PC-3 (cell line): ENCODE measurements around the gene DYSF. TPM values are rescaled to one million over a fixed set of nuclear protein-coding genes. Genes with fewer than 3 reads are reported as not detected.

Experiments
- ATAC-seq: fragments of 200-7000 bp; cut with Tn5 transposase; 2 replicates; pipeline ENCODE4 v1.9.1; 2020; ENCODE audit warnings: mild to moderate bottlenecking, moderate library complexity
- BruUV-seq: library from RNA; stranded (reverse); fragments of 400-500 nt; replicated peaks from 2 replicates; lab custom pipeline; 2021; lab: Mats Ljungman, UMichigan
- CTCF ChIA-PET: fragments of 300-600 bp; sonication (Branson Sonifier 250); formaldehyde crosslinking; loops from one replicate; lab custom pipeline; 2022; ENCODE audit warnings: antibody characterized with exemption; lab: Charles Lee
- POLR2A ChIA-PET: fragments of 300-600 bp; sonication (Branson Sonifier 250); formaldehyde crosslinking; loops from one replicate; lab custom pipeline; 2022; ENCODE audit warnings: antibody characterized with exemption; ENCODE audit not compliant: unreplicated experiment; lab: Charles Lee
- DNase-seq: peaks from one replicate; pipeline ENCODE4 v3.0.0-alpha.2; 2015
- H2AFZ ChIP-seq: fragments of 300-600 bp; sonication (generic); 2 replicates; pipeline ENCODE4 v1.6.0; 2016; ENCODE audit warnings: antibody characterized with exemption, low read length
- H3F3A ChIP-seq: fragments of 300-600 bp; sonication (generic); one replicate; pipeline ENCODE4 v1.6.0; 2017; ENCODE audit warnings: antibody characterized with exemption, low read length, control low read depth, mild to moderate bottlenecking; ENCODE audit not compliant: unreplicated experiment
- H3K27ac ChIP-seq: fragments of 300-600 bp; sonication (generic); 2 replicates; pipeline ENCODE4 v1.5.1; 2016; ENCODE audit warnings: mild to moderate bottlenecking, low read length
- H3K27me3 ChIP-seq: fragments of 300-600 bp; sonication (generic); 2 replicates; pipeline ENCODE4 v1.6.1; 2016; ENCODE audit warnings: low read length, mixed read lengths
- H3K36me3 ChIP-seq: fragments of 300-600 bp; sonication (generic); 2 replicates; pipeline ENCODE4 v1.6.1; 2016; ENCODE audit warnings: low read depth, mixed run types, low read length, mixed read lengths
- H3K4me1 ChIP-seq: fragments of 300-600 bp; sonication (generic); 2 replicates; pipeline ENCODE4 v1.5.1; 2016; ENCODE audit warnings: low read length; ENCODE audit not compliant: insufficient read depth
- H3K4me2 ChIP-seq: fragments of 300-600 bp; sonication (generic); 2 replicates; pipeline ENCODE4 v1.6.0; 2016; ENCODE audit warnings: low read length
- H3K4me3 ChIP-seq: fragments of 300-600 bp; sonication (generic); 2 replicates; pipeline ENCODE4 v1.5.1; 2016; ENCODE audit warnings: mild to moderate bottlenecking, low read length, mixed read lengths
- H3K79me2 ChIP-seq: fragments of 300-600 bp; sonication (generic); 2 replicates; pipeline ENCODE4 v1.6.1; 2017; ENCODE audit warnings: low read length, mixed read lengths
- H3K9ac ChIP-seq: fragments of 300-600 bp; sonication (generic); 2 replicates; pipeline ENCODE4 v1.6.0; 2016; ENCODE audit warnings: mild to moderate bottlenecking, low read length
- H3K9me2 ChIP-seq: fragments of 300-600 bp; sonication (generic); replicated peaks from 2 replicates; pipeline ENCODE4 v1.6.1; 2016; ENCODE audit warnings: mixed run types, low read length, mixed read lengths
- H3K9me3 ChIP-seq: fragments of 300-600 bp; sonication (generic); 2 replicates; pipeline ENCODE4 v1.6.1; 2016; ENCODE audit warnings: low read length, mixed read lengths
- H4K20me1 ChIP-seq: fragments of 300-600 bp; sonication (generic); 2 replicates; pipeline ENCODE4 v1.6.1; 2016; ENCODE audit warnings: low read length, mixed read lengths
- EZH2 ChIP-seq: fragments of 300-600 bp; sonication (generic); IDR thresholded peaks from one replicate; pipeline ENCODE4 v1.6.1; 2017; ENCODE audit warnings: antibody characterized with exemption, mild to moderate bottlenecking, low read length; ENCODE audit not compliant: unreplicated experiment
- EZH2phosphoT487 ChIP-seq: fragments of 300-600 bp; sonication (generic); IDR thresholded peaks from 2 replicates; pipeline ENCODE4 v1.6.1; 2018; ENCODE audit warnings: mild to moderate bottlenecking, antibody characterized with exemption, low read length, borderline replicate concordance
- intact Hi-C: fragments of 100-400 bp; cut with micrococcal nuclease; formaldehyde crosslinking; loops from 2 replicates; pipeline ENCODE4 v1.9.0; 2023
- total RNA-seq: library from RNA; depleted of rRNA; stranded (reverse); fragments of >200 nt; gene quantifications from 2 replicates; pipeline ENCODE4 v1.2.3, GENCODE V29; 2014
- TF ChIP-seq, protein P1 (sequence below): fragments of 300-600 bp; sonication (generic); conservative IDR thresholded peaks from 2 replicates; pipeline ENCODE4 v1.5.1; 2017; ENCODE audit warnings: antibody characterized with exemption, low read depth, mild to moderate bottlenecking, low read length

The DYSF gene
- total RNA-seq, 1 experiment from 2014 or later: 13.0 TPM

GRCh38 chr2:71691747-71692441, 238.5 kb downstream of the DYSF start:
- Histone ChIP-seq H3K9me2 (no peaks in the 10 kb centered on the region), H3K9ac (no peak overlapping the region), H3K27ac (no peak overlapping the region), H3K27me3 (no peaks in the 10 kb centered on the region), H3K4me1 (no peaks in the 10 kb centered on the region), H3K36me3 (no peaks in the 10 kb centered on the region), H3K9me3 (no peaks in the 10 kb centered on the region), H3K79me2 (no peaks in the 10 kb centered on the region), H3K4me2 (no peak overlapping the region), H3F3A (no peaks in the 10 kb centered on the region), H2AFZ (no peak overlapping the region), H4K20me1 (no peaks in the 10 kb centered on the region), H3K4me3 (no peak overlapping the region)
- no TSS peak for BruUV-seq
- DNase-seq (no peak), ATAC-seq (no peak)
- no peak for TF ChIP-seq EZH2phosphoT487
- TF ChIP-seq, protein P1, sequence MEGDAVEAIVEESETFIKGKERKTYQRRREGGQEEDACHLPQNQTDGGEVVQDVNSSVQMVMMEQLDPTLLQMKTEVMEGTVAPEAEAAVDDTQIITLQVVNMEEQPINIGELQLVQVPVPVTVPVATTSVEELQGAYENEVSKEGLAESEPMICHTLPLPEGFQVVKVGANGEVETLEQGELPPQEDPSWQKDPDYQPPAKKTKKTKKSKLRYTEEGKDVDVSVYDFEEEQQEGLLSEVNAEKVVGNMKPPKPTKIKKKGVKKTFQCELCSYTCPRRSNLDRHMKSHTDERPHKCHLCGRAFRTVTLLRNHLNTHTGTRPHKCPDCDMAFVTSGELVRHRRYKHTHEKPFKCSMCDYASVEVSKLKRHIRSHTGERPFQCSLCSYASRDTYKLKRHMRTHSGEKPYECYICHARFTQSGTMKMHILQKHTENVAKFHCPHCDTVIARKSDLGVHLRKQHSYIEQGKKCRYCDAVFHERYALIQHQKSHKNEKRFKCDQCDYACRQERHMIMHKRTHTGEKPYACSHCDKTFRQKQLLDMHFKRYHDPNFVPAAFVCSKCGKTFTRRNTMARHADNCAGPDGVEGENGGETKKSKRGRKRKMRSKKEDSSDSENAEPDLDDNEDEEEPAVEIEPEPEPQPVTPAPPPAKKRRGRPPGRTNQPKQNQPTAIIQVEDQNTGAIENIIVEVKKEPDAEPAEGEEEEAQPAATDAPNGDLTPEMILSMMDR: no peak
- no peak for TF ChIP-seq EZH2
- intact Hi-C loops: no loop called here
- CTCF ChIA-PET: no interaction called here
- POLR2A ChIA-PET: no interaction called here

DNA sequence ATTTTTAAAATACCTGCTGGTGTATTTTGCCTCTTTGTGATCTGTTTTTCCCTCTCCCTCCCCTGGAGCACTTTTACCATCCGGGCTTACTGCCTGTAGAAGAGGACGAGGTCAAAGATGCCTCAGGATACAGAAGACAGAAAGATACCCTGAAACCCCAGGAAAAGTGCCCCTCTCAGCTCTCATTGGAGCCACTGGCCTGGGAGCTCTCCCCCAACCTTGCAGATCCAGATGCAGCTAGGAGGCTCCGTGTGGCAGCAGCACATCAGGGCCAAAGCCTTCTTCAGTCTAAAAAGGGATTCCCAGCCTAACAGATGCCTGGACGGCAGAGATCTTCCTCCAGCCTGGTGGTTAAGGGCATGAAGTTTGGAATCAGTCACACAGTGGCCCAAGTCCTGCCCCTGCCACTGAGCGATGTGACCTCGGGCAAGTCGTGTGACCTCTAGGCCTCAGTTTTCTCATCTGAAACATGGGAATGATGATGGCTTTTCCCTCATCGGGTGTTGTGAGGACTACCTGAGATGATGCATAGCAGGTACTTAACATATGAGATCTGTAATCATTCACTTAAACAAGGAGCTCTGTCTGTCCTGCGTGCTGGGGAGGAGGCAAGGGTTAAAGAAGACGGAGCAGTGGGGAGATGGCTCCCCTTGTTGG, 239.4 kb downstream of the DYSF start:
- POLR2A ChIA-PET: no interaction called here
- no peaks in the 10 kb centered on the region for H3K36me3 ChIP-seq
- H2AFZ ChIP-seq: no peak overlapping the region
- no peak overlapping the region for H3K27ac ChIP-seq
- no peak overlapping the region for H3K4me2 ChIP-seq
- no peaks in the 10 kb centered on the region for H3K9me3 ChIP-seq
- intact Hi-C loops: no loop called here
- H3K4me1 ChIP-seq: no peaks in the 10 kb centered on the region
- DNase-seq (no peak), ATAC-seq (no peak)
- no TSS peak for BruUV-seq
- no peaks in the 10 kb centered on the region for H3F3A ChIP-seq
- H4K20me1 ChIP-seq: no peaks in the 10 kb centered on the region
- no peak overlapping the region for H3K4me3 ChIP-seq
- no peaks in the 10 kb centered on the region for H3K27me3 ChIP-seq
- CTCF ChIA-PET: no interaction called here
- TF ChIP-seq EZH2phosphoT487 (no peak), EZH2 (no peak)
- TF ChIP-seq, protein P1: no peak
- H3K9me2 ChIP-seq: no peaks in the 10 kb centered on the region
- no peaks in the 10 kb centered on the region for H3K79me2 ChIP-seq
- H3K9ac ChIP-seq: no peak overlapping the region
